ENCODE data around the gene THBS2. TPM values are rescaled to one million over a fixed set of nuclear protein-coding genes. Genes with fewer than 3 reads are reported as not detected.

The THBS2 gene
- total RNA-seq, 1 experiment from 2014 or later = not detected

DNA sequence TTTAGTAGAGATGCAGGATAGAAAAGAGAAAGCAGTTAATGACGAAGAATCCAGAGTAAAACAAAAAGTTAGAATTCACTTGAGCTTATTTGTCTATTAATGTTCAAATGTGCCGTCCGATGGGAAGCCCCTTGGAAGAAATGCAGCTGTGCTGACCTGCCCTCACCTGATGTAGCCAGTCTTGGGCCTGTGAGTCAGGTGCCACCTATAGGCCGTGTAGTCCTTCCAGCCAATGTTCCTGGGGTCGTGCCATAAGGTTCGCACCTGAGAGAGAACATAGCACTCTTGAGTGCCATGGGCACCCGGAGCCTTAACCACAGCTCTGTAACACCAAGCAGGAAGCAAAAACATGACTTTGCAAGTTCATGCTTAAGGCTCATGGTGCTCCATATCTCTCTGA is 32.4 kb downstream of the THBS2 start:
- H3K79me2 ChIP-seq (ENCODE audit: low read depth) = no peaks in the 10 kb centered on the region
- H2AFZ ChIP-seq = no peak overlapping the region
- no peaks in the 10 kb centered on the region for H3F3A ChIP-seq (ENCODE audit: insufficient read depth, low read depth)
- no peak overlapping the region for H3K27ac ChIP-seq
- H3K9me2 ChIP-seq (ENCODE audit: insufficient read depth) = no peaks in the 10 kb centered on the region
- BruUV-seq (replicated peaks) = no TSS peak
- ChIA-PET POLR2A (ENCODE audit: unreplicated experiment) (no interaction called here), CTCF (no interaction called here)
- H3K9me3 ChIP-seq (ENCODE audit: insufficient read depth, low read depth) = no peaks in the 10 kb centered on the region
- H3K4me3 ChIP-seq = no peak overlapping the region
- no peaks in the 10 kb centered on the region for H3K36me3 ChIP-seq (ENCODE audit: low read depth)
- H3K4me1 ChIP-seq (replicated peaks; ENCODE audit: insufficient read depth) = no peaks in the 10 kb centered on the region
- intact Hi-C loops (cut with micrococcal nuclease; ENCODE audit: unreplicated experiment) = no loop called here
- TF ChIP-seq EZH2 (IDR thresholded peaks at IDR 0.05; ENCODE audit: low read depth) (no peak), CTCF (conservative IDR thresholded peaks at IDR 0.05) (no peak)
- no peaks in the 10 kb centered on the region for H4K20me1 ChIP-seq (ENCODE audit: insufficient read depth)
- H3K4me2 ChIP-seq = no peak overlapping the region
- no peak for DNase-seq
- peaks cover 54% of the 10 kb centered on the region for H3K27me3 ChIP-seq (ENCODE audit: insufficient read depth, low read depth)

- Histone ChIP-seq H3K4me1 (replicated peaks; ENCODE audit: insufficient read depth) (no peaks in the 10 kb centered on the region), H3K9me3 (ENCODE audit: insufficient read depth, low read depth) (no peaks in the 10 kb centered on the region), H3K4me3 (no peak overlapping the region), H3K27me3 (ENCODE audit: insufficient read depth, low read depth) (peaks cover 53% of the 10 kb centered on the region), H3K27ac (no peak overlapping the region), H3F3A (ENCODE audit: insufficient read depth, low read depth) (no peaks in the 10 kb centered on the region), H3K36me3 (ENCODE audit: low read depth) (no peaks in the 10 kb centered on the region), H3K9me2 (ENCODE audit: insufficient read depth) (no peaks in the 10 kb centered on the region), H3K79me2 (ENCODE audit: low read depth) (no peaks in the 10 kb centered on the region), H3K4me2 (no peak overlapping the region), H4K20me1 (ENCODE audit: insufficient read depth) (no peaks in the 10 kb centered on the region), H2AFZ (no peak overlapping the region)
- TF ChIP-seq CTCF (conservative IDR thresholded peaks at IDR 0.05) (no peak), EZH2 (IDR thresholded peaks at IDR 0.05; ENCODE audit: low read depth) (no peak)
- no TSS peak for BruUV-seq (replicated peaks)
- intact Hi-C loops (cut with micrococcal nuclease; ENCODE audit: unreplicated experiment) = no loop called here
- no peak for DNase-seq
- ChIA-PET POLR2A (ENCODE audit: unreplicated experiment) (no interaction called here), CTCF (no interaction called here)
These were observed 33.3 kb downstream of the THBS2 start for GRCh38 chr6:169220068-169220964.

- H3K9me2 ChIP-seq (ENCODE audit: insufficient read depth) = no peaks in the 10 kb centered on the region
- H3K9me3 ChIP-seq (ENCODE audit: insufficient read depth, low read depth) = no peaks in the 10 kb centered on the region
- ChIA-PET POLR2A (ENCODE audit: unreplicated experiment) (no interaction called here), CTCF (no interaction called here)
- H3F3A ChIP-seq (ENCODE audit: insufficient read depth, low read depth) = no peaks in the 10 kb centered on the region
- intact Hi-C loops (cut with micrococcal nuclease; ENCODE audit: unreplicated experiment) = no loop called here
- no peaks in the 10 kb centered on the region for H4K20me1 ChIP-seq (ENCODE audit: insufficient read depth)
- no peak for TF ChIP-seq EZH2 (IDR thresholded peaks at IDR 0.05; ENCODE audit: low read depth)
- TF ChIP-seq CTCF (conservative IDR thresholded peaks at IDR 0.05) = no peak
- no peaks in the 10 kb centered on the region for H3K36me3 ChIP-seq (ENCODE audit: low read depth)
- H2AFZ ChIP-seq = no peak overlapping the region
- H3K27ac ChIP-seq = no peak overlapping the region
- BruUV-seq (replicated peaks) = no TSS peak
- peaks cover 43% of the 10 kb centered on the region for H3K27me3 ChIP-seq (ENCODE audit: insufficient read depth, low read depth)
- H3K79me2 ChIP-seq (ENCODE audit: low read depth) = no peaks in the 10 kb centered on the region
- no peak for DNase-seq
- H3K4me2 ChIP-seq = no peak overlapping the region
- H3K4me1 ChIP-seq (replicated peaks; ENCODE audit: insufficient read depth) = no peaks in the 10 kb centered on the region
- H3K4me3 ChIP-seq = no peak overlapping the region
These were observed 35.7 kb downstream of the THBS2 start for GRCh38 chr6:169217972-169218371.
